GM06990 (cell line): Measurements from ENCODE around the gene TPPP2.

Source experiments
- DNase-seq: peaks from one replicate; pipeline ENCODE4 v3.0.0-alpha.2; 2011; ENCODE audit not compliant: insufficient read length; ENCODE audit errors: extremely low read depth
- H3K27me3 ChIP-seq: replicated peaks from 2 replicates; pipeline ENCODE4 v1.6.0; 2011; ENCODE audit warnings: low read length; ENCODE audit not compliant: control insufficient read depth, insufficient read depth
- H3K36me3 ChIP-seq: 2 replicates; pipeline ENCODE4 v1.5.1; 2011; ENCODE audit warnings: low read length; ENCODE audit not compliant: control insufficient read depth, insufficient read depth
- H3K4me3 ChIP-seq: replicated peaks from 2 replicates; pipeline ENCODE4 v1.5.1; 2011; ENCODE audit warnings: low read depth, mild to moderate bottlenecking, control low read depth, low read length
- CTCF ChIP-seq: IDR thresholded peaks from 2 replicates; pipeline ENCODE4 v1.5.1; 2011; ENCODE audit warnings: low read length, control low read depth, mild to moderate bottlenecking, inconsistent platforms; ENCODE audit not compliant: insufficient read depth, poor library complexity, severe bottlenecking

TPPP2 gene

DNA sequence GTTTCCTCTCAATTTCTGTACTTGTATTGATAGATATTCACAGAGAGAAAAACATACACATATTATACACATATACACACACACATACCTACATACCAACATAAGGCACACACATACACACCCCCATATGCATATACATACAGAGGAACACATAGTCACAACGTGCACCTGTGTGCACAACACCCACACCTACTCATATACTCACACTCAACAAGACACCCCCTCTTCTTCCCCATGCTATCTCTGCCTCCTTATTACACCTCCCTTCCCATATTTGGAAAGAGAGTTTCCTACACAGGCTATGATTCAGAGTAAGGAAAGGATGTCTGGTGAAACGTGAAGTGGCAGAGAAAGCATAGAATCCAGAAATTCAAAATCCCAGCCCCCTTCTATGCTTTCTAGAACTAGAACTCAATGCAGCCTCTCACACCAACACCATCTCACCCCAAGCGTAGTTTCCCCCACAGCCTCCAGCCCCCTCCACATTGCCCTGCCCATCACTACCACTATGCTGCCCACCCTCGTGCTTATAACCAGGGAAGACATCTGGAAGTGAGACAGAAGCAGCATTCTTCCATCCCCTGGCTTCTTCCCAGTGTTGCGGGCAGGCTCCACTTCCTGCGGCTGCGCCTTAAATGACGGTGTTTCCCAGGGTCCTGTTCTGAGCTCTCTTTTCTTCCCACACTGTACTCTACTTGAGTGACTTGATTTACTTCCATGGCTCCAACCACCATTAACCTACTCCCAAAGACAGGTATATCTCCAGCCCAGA lies 30.0 kb downstream of the TPPP2 start:
- no peak for TF ChIP-seq CTCF
- Histone ChIP-seq H3K36me3 (no peaks in the 10 kb centered on the region), H3K4me3 (no peak overlapping the region), H3K27me3 (no peaks in the 10 kb centered on the region; the same call in 1 of the 2 replicates)
- no peak for DNase-seq

- no peak overlapping the region for H3K4me3 ChIP-seq
- H3K27me3 ChIP-seq, result no peaks in the 10 kb centered on the region; the same call in 1 of the 2 replicates
- no peak for TF ChIP-seq CTCF
- H3K36me3 ChIP-seq, result no peaks in the 10 kb centered on the region
- DNase-seq, result no peak
These were observed 30.8 kb downstream of the TPPP2 start for GRCh38 chr14:21060614-21061346.

GRCh38 chr14:21061347-21061668 lies 31.3 kb downstream of the TPPP2 start:
- DNase-seq, result no peak
- H3K36me3 ChIP-seq, result no peaks in the 10 kb centered on the region
- no peak overlapping the region for H3K4me3 ChIP-seq
- no peaks in the 10 kb centered on the region; the same call in 1 of the 2 replicates for H3K27me3 ChIP-seq
- no peak for TF ChIP-seq CTCF

GRCh38 chr14:21063479-21063878 lies 33.5 kb downstream of the TPPP2 start:
- no peak overlapping the region for H3K4me3 ChIP-seq
- no peaks in the 10 kb centered on the region for H3K36me3 ChIP-seq
- TF ChIP-seq CTCF, result no peak
- H3K27me3 ChIP-seq, result no peaks in the 10 kb centered on the region; the same call in 1 of the 2 replicates
- DNase-seq, result no peak

DNA sequence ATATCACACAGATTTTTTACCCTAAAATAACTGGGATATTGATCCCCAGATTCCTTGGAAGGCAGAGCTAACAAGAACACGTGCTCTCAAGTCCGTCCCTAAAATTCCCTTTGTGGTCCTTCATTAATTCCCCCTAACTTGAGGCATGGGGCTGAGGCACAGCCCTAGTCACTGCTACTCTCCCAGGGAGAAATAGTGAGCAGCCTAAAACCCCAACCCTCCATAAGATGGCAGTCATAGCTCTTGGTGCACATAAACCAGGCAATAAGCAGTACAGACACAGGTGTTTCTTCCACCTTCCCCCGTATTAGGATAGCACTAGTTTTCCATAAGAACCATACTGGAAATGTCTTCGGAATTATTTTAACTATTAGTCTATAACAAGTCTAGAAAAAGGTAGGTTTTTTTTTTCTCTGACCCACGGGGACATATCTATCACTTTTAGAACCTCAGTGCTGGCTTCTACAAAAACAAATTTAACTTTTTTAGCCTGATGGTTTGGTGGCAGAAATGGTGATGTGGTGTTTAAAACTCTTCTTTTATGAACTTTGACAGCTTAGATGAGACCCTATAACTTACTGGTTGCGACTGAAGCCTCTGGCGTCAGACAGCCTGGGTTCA lies 37.0 kb downstream of the TPPP2 start:
- Histone ChIP-seq H3K4me3 (no peak overlapping the region), H3K27me3 (peaks cover 3% of the 10 kb centered on the region), H3K36me3 (no peaks in the 10 kb centered on the region)
- TF ChIP-seq CTCF, result peak; percentile 41
- no peak for DNase-seq
